GM12865 (cell line): ENCODE data around the gene AQP2.

Source experiments
- DNase-seq: peaks from one replicate; pipeline ENCODE4 v3.0.0; 2010; ENCODE audit warnings: low read depth
- H3K4me3 ChIP-seq: 2 replicates; pipeline ENCODE4 v1.5.1; 2011; ENCODE audit warnings: mild to moderate bottlenecking, low read depth, low read length, control low read depth
- CTCF ChIP-seq: IDR thresholded peaks from 2 replicates; pipeline ENCODE4 v1.5.1; 2011; ENCODE audit warnings: low read length, control low read depth, low read depth, inconsistent platforms; ENCODE audit not compliant: insufficient read depth; ENCODE audit errors: missing control alignments

Gene AQP2

GRCh38 chr12:49947593-49948226 lies 2.8 kb upstream of the AQP2 start:
- no peak overlapping the region for H3K4me3 ChIP-seq
- TF ChIP-seq CTCF = no peak
- DNase-seq = no peak

GRCh38 chr12:49948866-49949845 lies 1.4 kb upstream of the AQP2 start:
- H3K4me3 ChIP-seq = no peak overlapping the region
- no peak for DNase-seq
- TF ChIP-seq CTCF = no peak

GRCh38 chr12:49949866-49950265 lies 671 bp upstream of the AQP2 start:
- no peak for DNase-seq
- H3K4me3 ChIP-seq = no peak overlapping the region
- no peak for TF ChIP-seq CTCF

- DNase-seq = no peak
- TF ChIP-seq CTCF = no peak
- H3K4me3 ChIP-seq = no peak overlapping the region
Measured at GRCh38 chr12:49951411-49952240, 1.1 kb downstream of the AQP2 start.

GRCh38 chr12:49952391-49953055 lies 2.0 kb downstream of the AQP2 start:
- no peak for TF ChIP-seq CTCF
- DNase-seq = no peak

GRCh38 chr12:49953151-49953550 lies 2.6 kb downstream of the AQP2 start:
- no peak for TF ChIP-seq CTCF

More at GRCh38 chr12:49952391-49953055, 2.0 kb downstream of the AQP2 start:
- no peak overlapping the region for H3K4me3 ChIP-seq

More at GRCh38 chr12:49953151-49953550, 2.6 kb downstream of the AQP2 start:
- no peak overlapping the region for H3K4me3 ChIP-seq
- DNase-seq = no peak
